ENCODE data around the gene HCFC1R1.
"Not testable (repeated sequence)": the region's sequence is repeated elsewhere in the genome, so short reads cannot be mapped to it uniquely, and the experiment has no call there.

GRCh38 chr16:3052571-3053329, 29.0 kb upstream of the HCFC1R1 start:
- not testable (repeated sequence) for TF ChIP-seq CTCF (IDR thresholded peaks at IDR 0.05; ENCODE audit: control extremely low read depth in 1 of 3, insufficient read depth in 1 of 3, low read depth in 1 of 3, low read length in 3 of 3); TAF1 (IDR thresholded peaks at IDR 0.05; ENCODE audit: low read depth, low read length); POLR2A (IDR thresholded peaks at IDR 0.05; ENCODE audit: control extremely low read depth in 1 of 2, low read depth in 2 of 2, low read length in 2 of 2); SIN3A (conservative IDR thresholded peaks at IDR 0.05 in 1 of 2, IDR thresholded peaks at IDR 0.05 in 1 of 2; ENCODE audit: low read depth in 1 of 2, low read length in 2 of 2); USF2 (IDR thresholded peaks at IDR 0.05; ENCODE audit: low read length); JUN (IDR thresholded peaks at IDR 0.05; ENCODE audit: low read depth, low read length); SUZ12 (IDR thresholded peaks at IDR 0.05; ENCODE audit: low read length); MAX (IDR thresholded peaks at IDR 0.05)

Measured in H1 (cell line).